Glutamatergic neuron (in vitro differentiated cells): ENCODE results near the gene CCN2. TPM values are rescaled to one million over a fixed set of nuclear protein-coding genes. Genes with fewer than 3 reads are reported as not detected.

Source experiments
- DNase-seq: peaks from one replicate; pipeline ENCODE4 v3.0.0; 2022
- H3K27ac Mint-ChIP-seq: one replicate; pipeline ENCODE4 v1.8.0; 2020; ENCODE audit warnings: mild to moderate bottlenecking, mixed read lengths, inconsistent platforms; ENCODE audit not compliant: unreplicated experiment
- H3K27me3 Mint-ChIP-seq: one replicate; pipeline ENCODE4 v1.8.0; 2020; ENCODE audit warnings: mild to moderate bottlenecking, moderate library complexity, mixed read lengths, inconsistent platforms; ENCODE audit not compliant: unreplicated experiment
- H3K36me3 Mint-ChIP-seq: one replicate; pipeline ENCODE4 v1.8.0; 2020; ENCODE audit warnings: mild to moderate bottlenecking, mixed read lengths, inconsistent platforms; ENCODE audit not compliant: unreplicated experiment
- H3K4me1 Mint-ChIP-seq: one replicate; pipeline ENCODE4 v1.8.0; 2020; ENCODE audit warnings: mild to moderate bottlenecking, low read depth, mixed read lengths, inconsistent platforms; ENCODE audit not compliant: unreplicated experiment
- H3K4me3 Mint-ChIP-seq: one replicate; pipeline ENCODE4 v1.8.0; 2020; ENCODE audit warnings: mild to moderate bottlenecking, mixed read lengths, inconsistent platforms; ENCODE audit not compliant: unreplicated experiment
- H3K9me3 Mint-ChIP-seq: one replicate; pipeline ENCODE4 v1.8.0; 2020; ENCODE audit warnings: mild to moderate bottlenecking, moderate library complexity, mixed read lengths, inconsistent platforms; ENCODE audit not compliant: unreplicated experiment
- CTCF ChIP-seq: fragments of 200-600 bp; sonication (generic); IDR thresholded peaks from one replicate; pipeline ENCODE4 v1.5.0; 2021; ENCODE audit not compliant: partially characterized antibody, unreplicated experiment
- total RNA-seq: library from RNA; stranded (reverse); fragmentation: NEBNext Ultra II Directional; extraction: Animal tissue kit (Norgen Biotek cat#: 25700); gene quantifications from one replicate; pipeline ENCODE4 v1.2.1, GENCODE V29; 2021; ENCODE audit not compliant: unreplicated experiment

Gene CCN2
- total RNA-seq, 1 donor from 2014 or later, result 1.2 TPM

- DNase-seq, result no peak
- TF ChIP-seq CTCF, result no peak
- Mint-ChIP-seq H3K36me3 (no peaks in the 10 kb centered on the region), H3K4me3 (no peak overlapping the region), H3K9me3 (no peaks in the 10 kb centered on the region), H3K27ac (no peak overlapping the region), H3K27me3 (no peaks in the 10 kb centered on the region), H3K4me1 (no peaks in the 10 kb centered on the region)
These were observed 46.4 kb upstream of the CCN2 start for GRCh38 chr6:131997429-131998153.

GRCh38 chr6:131995917-131996316 is 44.7 kb upstream of the CCN2 start:
- Mint-ChIP-seq H3K27ac (no peak overlapping the region), H3K4me3 (no peak overlapping the region), H3K27me3 (no peaks in the 10 kb centered on the region), H3K4me1 (no peaks in the 10 kb centered on the region), H3K9me3 (no peaks in the 10 kb centered on the region), H3K36me3 (no peaks in the 10 kb centered on the region)
- TF ChIP-seq CTCF, result no peak
- no peak for DNase-seq

GRCh38 chr6:131992557-131992956 is 41.4 kb upstream of the CCN2 start:
- Mint-ChIP-seq H3K27me3 (no peaks in the 10 kb centered on the region), H3K9me3 (no peaks in the 10 kb centered on the region), H3K27ac (no peak overlapping the region), H3K36me3 (no peaks in the 10 kb centered on the region), H3K4me1 (no peaks in the 10 kb centered on the region), H3K4me3 (no peak overlapping the region)
- TF ChIP-seq CTCF, result no peak
- no peak for DNase-seq

- H3K36me3 Mint-ChIP-seq, result no peaks in the 10 kb centered on the region
- H3K27ac Mint-ChIP-seq, result no peak overlapping the region
- H3K9me3 Mint-ChIP-seq, result no peaks in the 10 kb centered on the region
- H3K27me3 Mint-ChIP-seq, result no peaks in the 10 kb centered on the region
- no peak for TF ChIP-seq CTCF
- DNase-seq, result no peak
- H3K4me1 Mint-ChIP-seq, result no peaks in the 10 kb centered on the region
- H3K4me3 Mint-ChIP-seq, result no peak overlapping the region
These were observed 37.9 kb upstream of the CCN2 start for GRCh38 chr6:131989036-131989435.

- Mint-ChIP-seq H3K4me1 (no peaks in the 10 kb centered on the region), H3K27ac (no peak overlapping the region), H3K4me3 (no peak overlapping the region), H3K9me3 (no peaks in the 10 kb centered on the region), H3K27me3 (no peaks in the 10 kb centered on the region), H3K36me3 (no peaks in the 10 kb centered on the region)
- TF ChIP-seq CTCF, result no peak
- DNase-seq, result no peak
These were observed 31.6 kb upstream of the CCN2 start for GRCh38 chr6:131982740-131983259.
